Measurements from ENCODE around the gene WHRN. TPM values are rescaled to one million over a fixed set of nuclear protein-coding genes. Genes with fewer than 3 reads are reported as not detected.
A peak's percentile ranks its signal among the peaks of the same experiment; 100 is the strongest.

The WHRN gene
- total RNA-seq, 2 experiments from 2014 or later = 19.9 to 20.5 TPM

DNA sequence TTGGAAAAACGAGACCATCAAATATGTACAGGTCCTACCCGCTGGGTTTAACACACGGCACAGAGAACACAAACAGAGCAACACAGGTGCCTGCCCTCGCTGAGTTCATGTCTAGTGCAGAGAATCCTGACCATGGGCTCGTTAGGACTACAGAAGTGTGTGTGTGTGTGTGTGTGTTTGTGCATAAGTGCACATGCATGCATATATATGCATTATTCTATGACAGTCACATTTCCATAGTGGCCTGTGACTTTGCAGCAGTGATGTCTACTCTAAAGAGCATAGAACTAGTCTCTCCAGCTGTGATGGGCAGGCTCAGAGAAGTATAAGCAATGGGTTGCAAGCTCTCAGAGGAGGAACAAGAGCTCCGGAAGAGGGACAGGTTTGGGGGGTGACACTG, 147.9 kb downstream of the WHRN start:
- ChIA-PET POLR2A (interaction anchor here (1.7 to 2.2 kb wide), 2 partner anchors 28 to 31 kb away, joined by 7 to 9 read pairs; partner anchors contain the start of gene AKNA), CTCF (no interaction called here)
- Mint-ChIP-seq H3K4me1 (ENCODE audit: low read depth) (peaks cover 65% of the 10 kb centered on the region), H3K36me3 (ENCODE audit: low read depth) (peaks cover 97% of the 10 kb centered on the region), H3K4me3 (no peak overlapping the region), H3K27ac (peak overlapping the region; percentile 83), H3K9me3 (no peaks in the 10 kb centered on the region), H3K27me3 (no peaks in the 10 kb centered on the region)
- intact Hi-C loops (cut with DNase I, micrococcal nuclease) = no loop called here
- H3K27me3 ChIP-seq (ENCODE audit: control insufficient read depth in 1 of 2, insufficient read depth in 2 of 2, low read length in 2 of 2) = no peaks in the 10 kb centered on the region
- peaks cover 45% of the 10 kb centered on the region for H3K4me1 ChIP-seq (ENCODE audit: insufficient read depth, low read length)
- ATAC-seq (ENCODE audit: poor library complexity) = no peak
- DNase-seq = no peak
- H3K9me3 ChIP-seq (ENCODE audit: control insufficient read depth in 1 of 2, insufficient read depth in 1 of 2, low read length in 2 of 2) = no peaks in the 10 kb centered on the region
- peaks cover 83% of the 10 kb centered on the region for H3K36me3 ChIP-seq (ENCODE audit: insufficient read depth, low read length)
- TF ChIP-seq, protein P1, sequence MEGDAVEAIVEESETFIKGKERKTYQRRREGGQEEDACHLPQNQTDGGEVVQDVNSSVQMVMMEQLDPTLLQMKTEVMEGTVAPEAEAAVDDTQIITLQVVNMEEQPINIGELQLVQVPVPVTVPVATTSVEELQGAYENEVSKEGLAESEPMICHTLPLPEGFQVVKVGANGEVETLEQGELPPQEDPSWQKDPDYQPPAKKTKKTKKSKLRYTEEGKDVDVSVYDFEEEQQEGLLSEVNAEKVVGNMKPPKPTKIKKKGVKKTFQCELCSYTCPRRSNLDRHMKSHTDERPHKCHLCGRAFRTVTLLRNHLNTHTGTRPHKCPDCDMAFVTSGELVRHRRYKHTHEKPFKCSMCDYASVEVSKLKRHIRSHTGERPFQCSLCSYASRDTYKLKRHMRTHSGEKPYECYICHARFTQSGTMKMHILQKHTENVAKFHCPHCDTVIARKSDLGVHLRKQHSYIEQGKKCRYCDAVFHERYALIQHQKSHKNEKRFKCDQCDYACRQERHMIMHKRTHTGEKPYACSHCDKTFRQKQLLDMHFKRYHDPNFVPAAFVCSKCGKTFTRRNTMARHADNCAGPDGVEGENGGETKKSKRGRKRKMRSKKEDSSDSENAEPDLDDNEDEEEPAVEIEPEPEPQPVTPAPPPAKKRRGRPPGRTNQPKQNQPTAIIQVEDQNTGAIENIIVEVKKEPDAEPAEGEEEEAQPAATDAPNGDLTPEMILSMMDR (IDR thresholded peaks at IDR 0.05) = no peak
- peak overlapping the region in 1 of 2 donors; percentile 42 for H3K27ac ChIP-seq (ENCODE audit: low read depth in 1 of 2, low read length in 2 of 2)
- no peak overlapping the region for H3K4me3 ChIP-seq (ENCODE audit: low read length)

DNA sequence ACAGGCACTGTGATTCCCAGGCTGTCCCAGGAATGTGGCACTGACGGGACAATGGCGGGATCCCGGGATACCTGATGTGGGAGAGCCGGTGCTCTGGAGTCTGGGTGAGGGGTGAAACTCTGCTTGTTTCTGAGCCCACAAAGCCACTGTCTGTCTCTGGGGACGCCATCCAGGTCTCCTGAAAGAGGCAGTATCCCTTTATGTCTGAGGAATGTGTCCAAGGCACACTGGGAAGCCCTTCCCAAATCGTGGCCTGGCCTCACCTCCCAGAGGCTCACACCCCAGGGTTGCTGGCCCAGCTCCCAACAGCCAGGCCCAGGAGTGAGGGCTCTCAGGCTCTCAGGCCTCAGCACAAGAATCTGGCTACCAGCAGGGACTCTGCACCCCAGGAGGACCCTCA, 148.5 kb downstream of the WHRN start:
- H3K4me3 Mint-ChIP-seq = no peak overlapping the region
- H3K36me3 Mint-ChIP-seq (ENCODE audit: low read depth) = peaks cover 96% of the 10 kb centered on the region
- no peaks in the 10 kb centered on the region for H3K9me3 Mint-ChIP-seq
- H3K27ac Mint-ChIP-seq = peak overlapping the region; percentile 83
- no peaks in the 10 kb centered on the region for H3K27me3 ChIP-seq (ENCODE audit: control insufficient read depth in 1 of 2, insufficient read depth in 2 of 2, low read length in 2 of 2)
- no peak overlapping the region for H3K4me3 ChIP-seq (ENCODE audit: low read length)
- H3K9me3 ChIP-seq (ENCODE audit: control insufficient read depth in 1 of 2, insufficient read depth in 1 of 2, low read length in 2 of 2) = no peaks in the 10 kb centered on the region
- H3K36me3 ChIP-seq (ENCODE audit: insufficient read depth, low read length) = peaks cover 83% of the 10 kb centered on the region
- peaks cover 64% of the 10 kb centered on the region for H3K4me1 Mint-ChIP-seq (ENCODE audit: low read depth)
- peak overlapping the region in 1 of 2 donors; percentile 42 for H3K27ac ChIP-seq (ENCODE audit: low read depth in 1 of 2, low read length in 2 of 2)
- intact Hi-C loops (cut with DNase I, micrococcal nuclease) = no loop called here
- ChIA-PET POLR2A (interaction anchor here (1.3 to 2.2 kb wide), 3 partner anchors 15 to 31 kb away, joined by 7 to 9 read pairs (median 8); partner anchors contain the start of gene AKNA), CTCF (no interaction called here)
- ATAC-seq (ENCODE audit: poor library complexity) (no peak), DNase-seq (no peak)
- no peaks in the 10 kb centered on the region for H3K27me3 Mint-ChIP-seq
- H3K4me1 ChIP-seq (ENCODE audit: insufficient read depth, low read length) = peaks cover 45% of the 10 kb centered on the region
- TF ChIP-seq, protein P1 (IDR thresholded peaks at IDR 0.05) = no peak

DNA sequence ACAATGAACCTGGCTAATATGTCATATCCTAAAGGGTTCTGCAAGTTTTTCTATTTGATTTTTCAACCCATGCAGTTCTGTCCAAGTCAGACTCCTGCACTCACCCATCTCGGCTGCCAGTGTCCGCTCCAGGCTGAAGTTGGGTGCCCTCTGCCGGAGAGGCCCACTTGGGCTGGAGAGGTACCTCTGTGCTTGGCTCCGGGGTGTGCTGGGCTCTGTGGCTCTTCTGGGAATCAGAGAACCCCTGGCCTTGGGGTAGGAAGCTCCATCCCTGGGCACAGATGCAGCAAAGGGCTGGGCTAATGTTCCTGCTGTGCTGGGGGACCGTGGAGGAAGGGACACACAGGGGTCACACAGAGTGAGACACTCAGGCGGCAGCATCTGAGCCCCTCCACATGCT, 149.5 kb downstream of the WHRN start:
- H3K27ac Mint-ChIP-seq = peak overlapping the region; percentile 83
- H3K4me1 Mint-ChIP-seq (ENCODE audit: low read depth) = peaks cover 62% of the 10 kb centered on the region

More for the DNA sequence above, 149.5 kb downstream of the WHRN start:
- Histone ChIP-seq H3K4me3 (ENCODE audit: low read length) (no peak overlapping the region), H3K9me3 (ENCODE audit: control insufficient read depth in 1 of 2, insufficient read depth in 1 of 2, low read length in 2 of 2) (no peaks in the 10 kb centered on the region), H3K36me3 (ENCODE audit: insufficient read depth, low read length) (peaks cover 82% of the 10 kb centered on the region), H3K27ac (ENCODE audit: low read depth in 1 of 2, low read length in 2 of 2) (peak overlapping the region in 1 of 2 donors; percentile 11), H3K4me1 (ENCODE audit: insufficient read depth, low read length) (peaks cover 43% of the 10 kb centered on the region), H3K27me3 (ENCODE audit: control insufficient read depth in 1 of 2, insufficient read depth in 2 of 2, low read length in 2 of 2) (no peaks in the 10 kb centered on the region)
- Mint-ChIP-seq H3K9me3 (no peaks in the 10 kb centered on the region), H3K27me3 (no peaks in the 10 kb centered on the region), H3K4me3 (no peak overlapping the region), H3K36me3 (ENCODE audit: low read depth) (peaks cover 96% of the 10 kb centered on the region)
- intact Hi-C loops (cut with DNase I, micrococcal nuclease) = no loop called here
- no peak for DNase-seq
- ATAC-seq (ENCODE audit: poor library complexity) = no peak
- TF ChIP-seq, protein P1 (IDR thresholded peaks at IDR 0.05) = no peak
- ChIA-PET POLR2A (interaction anchor here (1.3 to 2.2 kb wide), 3 partner anchors 16 to 32 kb away, joined by 7 to 9 read pairs (median 8); partner anchors contain the start of gene AKNA), CTCF (no interaction called here)

Other genes with a start within 250 kb of the WHRN start
- gene ORM1, start 182.4 kb downstream of the WHRN start, total RNA-seq = not detected
- gene ORM2, start 175.6 kb downstream of the WHRN start, total RNA-seq = not detected
- gene AKNA, start 117.5 kb downstream of the WHRN start, total RNA-seq = 100 to 1,000 TPM; 247 to 258 TPM
- 100 to 1,000 TPM; 144 to 148 TPM for gene ATP6V1G1, start 82.3 kb upstream of the WHRN start, total RNA-seq
- gene TMEM268, start 105.8 kb upstream of the WHRN start, total RNA-seq = 1 to 10 TPM; 8.1 to 9.8 TPM
- gene TEX53, start 152.3 kb upstream of the WHRN start, total RNA-seq = not detected
- gene TEX48, start 176.7 kb upstream of the WHRN start, total RNA-seq = not detected